8988T (cell line): ENCODE data around the gene ERG.

Experiments used
- DNase-seq: peaks from one replicate; pipeline ENCODE4 v3.0.0; 2011

Gene ERG

DNA sequence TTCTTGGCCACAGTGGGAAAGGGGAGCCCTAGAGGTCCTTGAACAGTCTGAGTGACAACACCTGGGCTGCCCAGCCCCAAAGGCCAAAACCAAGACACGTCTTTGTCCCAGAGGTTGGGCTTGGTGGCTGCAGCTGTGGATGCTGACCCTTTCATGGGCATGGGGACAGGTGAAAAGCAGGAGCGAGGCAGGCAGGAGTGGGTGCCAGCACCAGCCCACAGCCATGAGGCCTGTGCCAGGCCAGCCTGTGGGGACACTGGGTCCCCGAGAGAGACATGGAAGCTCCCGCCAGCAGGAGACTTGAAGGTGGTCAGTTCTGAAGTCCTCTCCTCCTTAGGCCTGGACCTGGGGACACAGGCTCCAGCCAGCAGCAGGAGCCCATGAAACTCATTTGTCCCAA is 142.9 kb downstream of the ERG start:
- DNase-seq: no peak

DNA sequence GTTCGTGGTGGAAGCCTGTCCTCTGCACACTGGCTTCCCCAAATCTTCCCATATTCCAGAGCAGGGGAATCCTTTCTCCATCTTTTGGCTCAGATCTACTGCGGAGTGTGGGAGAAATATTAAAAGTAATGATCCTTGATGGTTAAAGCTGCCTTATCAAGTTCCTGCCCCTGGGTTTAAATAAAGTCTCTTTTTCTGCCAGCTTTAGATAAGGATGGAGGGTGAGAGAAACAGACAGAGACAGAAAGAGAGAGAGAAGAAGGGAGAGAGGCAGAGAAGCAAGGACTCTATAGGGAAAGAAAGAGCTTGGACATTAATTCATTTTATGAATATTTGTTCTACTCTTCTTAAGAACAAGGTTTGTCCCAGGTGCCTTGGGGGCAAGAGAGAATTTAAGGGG is 143.5 kb downstream of the ERG start:
- DNase-seq: no peak

DNA sequence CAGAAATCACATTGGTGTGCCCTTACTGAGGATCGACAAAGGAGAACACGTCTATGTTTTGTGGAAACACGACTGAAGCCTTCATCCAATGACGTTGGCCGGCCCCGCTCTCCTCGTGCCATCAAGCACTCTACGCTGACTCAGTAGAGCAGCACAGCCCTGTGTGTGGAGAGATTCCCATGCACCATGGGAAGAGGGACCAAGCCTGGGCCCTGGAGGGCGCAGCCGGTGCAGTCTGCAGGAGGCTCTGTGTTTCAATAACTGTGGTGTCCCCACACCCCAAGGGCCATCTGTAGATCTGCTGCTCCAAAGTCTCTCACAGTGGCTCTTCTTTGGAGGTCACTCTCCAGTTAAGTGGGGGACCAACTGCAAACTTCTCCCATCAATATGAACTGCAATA is 144.0 kb downstream of the ERG start:
- no peak for DNase-seq

DNA sequence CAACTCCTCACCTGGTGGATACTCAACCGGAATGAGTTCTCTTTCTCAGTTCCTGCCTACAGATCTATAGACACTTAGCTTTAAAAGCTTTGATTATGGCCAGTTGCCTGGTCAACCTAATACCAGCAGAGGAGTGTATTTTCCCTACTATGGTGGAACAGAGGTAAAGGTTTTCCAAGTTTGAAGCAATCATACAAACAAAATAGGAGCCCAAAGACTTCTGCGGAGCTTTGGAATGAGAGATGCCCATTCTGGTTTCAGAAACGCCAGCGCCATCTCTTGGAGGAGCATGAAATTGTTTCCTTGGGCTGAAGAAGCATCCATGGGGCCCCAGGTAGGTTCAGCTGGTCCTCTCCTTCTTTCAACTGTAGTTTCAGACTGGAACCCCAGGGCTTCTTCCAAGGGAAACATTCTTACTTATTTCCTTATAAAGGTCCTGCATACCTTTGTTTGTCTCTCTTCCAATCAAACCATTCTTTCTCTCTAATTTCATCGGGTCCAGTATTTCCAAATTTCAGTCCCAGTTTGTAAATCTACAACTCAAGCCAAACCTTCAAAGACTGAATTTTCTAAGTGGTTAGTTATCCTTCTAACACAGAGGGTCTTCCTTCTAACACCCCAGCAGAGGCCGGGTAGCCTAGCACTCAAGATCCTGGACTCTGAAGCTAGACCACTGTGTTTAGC is 145.6 kb downstream of the ERG start:
- peak; percentile 19 for DNase-seq

DNA sequence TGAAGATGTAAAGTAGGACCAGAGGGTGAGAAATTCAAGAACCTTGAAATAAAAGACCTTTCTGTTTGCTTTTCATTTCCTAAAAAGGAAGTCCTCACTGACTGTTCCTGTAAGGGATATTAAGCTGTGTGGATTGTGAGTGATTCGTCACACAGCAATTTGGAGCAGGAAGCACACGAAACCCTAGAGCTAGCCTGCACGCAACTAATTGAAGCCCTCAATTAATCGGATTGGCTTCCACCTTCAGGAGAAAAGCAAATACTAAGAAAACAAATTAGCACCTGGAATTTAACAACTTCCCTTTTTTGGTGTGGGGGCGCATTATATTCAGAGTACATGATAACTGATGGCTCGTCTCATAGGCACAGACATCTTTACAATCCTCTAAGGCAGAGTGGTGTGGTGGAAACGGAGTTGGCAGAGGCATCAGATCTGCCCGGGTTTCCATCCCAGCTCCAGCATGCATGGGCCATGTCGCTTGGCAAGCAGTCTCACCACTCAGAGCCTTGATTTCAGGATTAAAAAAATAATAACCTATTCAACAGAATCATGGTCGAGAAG is 146.2 kb downstream of the ERG start:
- DNase-seq: no peak

DNA sequence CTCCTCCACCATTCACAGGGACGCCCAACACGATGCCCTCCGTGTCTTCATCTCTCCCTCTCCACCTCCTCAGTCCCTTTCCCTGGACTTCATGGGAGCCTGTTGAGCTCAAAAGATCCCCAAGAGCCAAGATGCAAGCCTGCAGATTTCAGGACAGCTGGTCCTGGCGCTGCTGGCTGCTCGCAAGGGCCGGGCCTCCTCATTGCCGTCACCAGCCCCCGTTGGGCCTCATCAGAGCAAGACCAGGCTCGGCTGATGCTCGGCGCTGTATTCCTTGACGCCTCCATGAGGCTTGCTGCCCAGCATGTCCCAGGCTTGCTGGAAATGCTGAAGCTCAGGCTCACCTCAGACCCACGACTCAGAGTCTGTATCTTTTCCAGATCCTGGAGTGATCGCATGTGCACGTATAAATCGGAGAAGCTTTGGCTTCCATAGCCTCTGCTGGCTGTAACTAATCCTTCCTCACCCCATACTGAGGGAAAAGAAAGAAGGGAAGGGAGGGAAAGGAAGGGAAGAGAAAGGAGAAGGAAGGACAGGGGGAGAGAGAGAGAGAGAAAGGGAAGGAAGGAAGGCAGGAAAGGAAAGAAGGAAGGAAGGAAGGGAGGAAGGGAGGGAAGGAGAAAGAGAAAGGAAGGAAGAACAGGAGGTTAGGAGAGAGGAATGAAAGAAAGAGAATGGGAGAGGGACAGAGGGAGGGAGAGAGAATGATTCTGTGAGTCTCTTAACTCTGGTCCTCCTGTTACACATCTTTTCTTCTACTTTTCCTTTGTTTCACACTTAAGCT is 146.9 kb downstream of the ERG start:
- DNase-seq: no peak

DNA sequence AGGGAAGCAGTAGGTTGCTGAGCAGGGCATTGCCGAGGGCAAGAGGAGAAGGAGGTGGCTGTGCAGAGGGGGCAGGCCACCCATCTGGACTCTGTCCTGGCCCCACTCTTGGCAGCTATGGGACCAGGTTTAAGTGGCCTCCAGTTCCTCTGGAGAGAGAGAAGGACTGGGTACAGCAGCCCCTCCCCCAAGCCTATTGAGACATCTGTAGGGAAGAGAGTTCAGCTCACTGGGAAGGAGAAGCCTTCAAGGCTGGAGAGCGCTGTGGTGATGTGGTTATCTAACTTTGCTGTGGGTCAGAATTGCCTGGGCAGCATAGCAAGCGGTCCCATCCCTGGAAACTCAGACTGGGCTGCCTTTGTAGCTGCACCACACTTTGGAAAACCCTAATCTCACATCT is 147.6 kb downstream of the ERG start:
- DNase-seq: no peak

DNA sequence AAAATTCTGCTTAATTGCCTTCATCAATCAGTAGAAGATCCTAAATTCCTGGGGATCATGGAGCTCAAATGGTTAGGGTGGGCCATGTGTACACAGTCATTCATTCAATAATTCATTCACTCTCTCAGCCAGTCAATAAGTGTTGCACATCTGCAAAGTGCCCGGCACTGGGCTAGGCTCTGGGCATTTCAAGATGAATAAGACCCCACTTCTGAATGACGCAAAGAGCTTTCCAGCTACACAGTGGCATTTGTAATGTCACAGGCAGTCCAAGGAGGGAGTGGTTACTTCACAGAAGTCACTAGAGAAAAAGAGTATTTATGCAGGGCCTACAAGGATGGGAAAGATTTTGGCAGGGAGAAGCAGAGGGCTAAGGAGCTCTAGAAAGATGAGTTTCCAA is 148.3 kb downstream of the ERG start:
- DNase-seq: no peak

DNA sequence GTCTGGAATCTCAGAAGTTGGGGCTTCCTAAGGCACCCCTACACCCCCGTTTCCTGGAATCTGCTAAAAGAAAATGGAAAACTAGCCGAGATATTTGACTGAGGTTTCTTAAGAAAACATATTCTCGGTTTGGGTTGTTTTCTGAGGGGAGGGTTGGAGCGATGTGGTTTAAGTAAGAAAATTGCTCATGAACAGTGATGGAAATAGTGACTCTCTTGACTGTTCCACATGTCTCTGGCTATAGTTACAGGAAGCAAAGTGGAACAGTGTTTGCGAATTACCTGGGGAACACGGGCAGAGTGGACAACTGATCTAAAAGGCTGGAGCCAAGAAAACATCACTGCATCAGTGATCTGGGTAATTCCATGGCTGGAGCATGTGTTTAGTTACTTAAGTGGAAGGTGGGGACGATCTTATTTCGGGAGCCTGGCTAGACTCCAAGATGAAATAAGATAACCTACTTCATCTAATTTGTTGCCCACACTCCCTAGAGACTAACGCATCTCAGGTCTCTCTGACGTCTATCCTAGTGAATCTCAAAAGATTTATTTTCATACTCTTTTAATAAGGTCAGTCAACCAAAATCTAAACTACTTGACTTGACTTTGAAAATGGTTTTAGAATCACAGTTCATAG is 149.0 kb downstream of the ERG start:
- no peak for DNase-seq

DNA sequence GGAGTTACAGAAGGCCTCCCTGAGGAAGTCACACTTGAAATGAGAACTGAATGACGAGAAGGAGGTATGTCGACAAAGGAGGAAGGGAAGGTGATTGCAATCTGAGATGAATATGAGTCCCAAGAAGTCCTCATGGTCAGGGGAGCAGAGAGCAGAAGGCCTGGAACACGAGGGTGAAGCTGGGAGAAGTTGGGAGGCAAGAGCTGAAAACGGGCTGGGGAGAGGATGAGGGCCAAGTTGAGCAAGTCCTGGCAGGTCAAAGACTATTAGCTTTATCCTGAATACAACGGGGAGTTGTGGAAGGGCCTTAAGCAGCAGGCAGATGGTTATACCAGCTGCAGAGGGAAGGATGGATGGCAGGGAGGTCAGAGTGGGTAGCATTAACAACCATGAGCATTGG is 152.0 kb downstream of the ERG start:
- DNase-seq: no peak

DNA sequence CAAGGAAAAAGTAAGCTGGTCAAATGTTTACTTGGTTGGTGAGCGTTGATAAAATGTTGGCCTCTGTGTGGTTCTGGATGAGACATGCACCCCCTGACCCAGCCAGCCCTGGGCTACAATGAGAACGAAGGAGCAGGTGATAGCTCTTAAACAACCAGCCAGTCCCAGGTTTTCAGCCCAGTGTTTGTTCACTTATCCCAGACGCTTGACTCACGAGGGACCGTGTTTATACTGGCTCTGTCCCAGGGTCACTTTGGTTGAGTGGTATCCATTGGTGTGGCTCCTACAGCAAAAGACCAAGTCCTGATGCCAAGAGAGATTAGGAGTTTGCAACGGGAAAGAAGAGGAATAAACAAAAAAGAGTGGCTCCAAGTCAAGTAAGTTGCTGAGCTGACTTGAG is 154.6 kb downstream of the ERG start:
- no peak for DNase-seq

DNA sequence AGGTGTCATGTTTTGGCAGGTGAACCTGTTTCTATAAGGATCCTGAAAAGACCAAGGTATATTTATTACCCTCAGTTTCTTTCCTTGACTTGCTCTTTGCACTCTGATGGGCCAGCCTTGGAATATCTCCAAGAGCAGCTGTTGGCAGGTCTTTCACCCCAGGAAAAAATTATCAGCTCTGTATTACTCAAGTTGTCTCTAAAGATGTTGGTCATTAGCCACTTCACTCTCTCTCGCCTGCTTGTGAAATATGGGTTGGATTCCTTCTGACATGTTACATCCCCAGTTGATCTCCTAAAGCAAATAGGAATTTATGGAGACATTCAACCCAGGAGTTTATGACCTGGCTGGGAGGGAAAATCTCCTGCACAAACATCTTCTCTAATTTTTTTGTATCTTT is 155.5 kb downstream of the ERG start:
- DNase-seq: no peak

DNA sequence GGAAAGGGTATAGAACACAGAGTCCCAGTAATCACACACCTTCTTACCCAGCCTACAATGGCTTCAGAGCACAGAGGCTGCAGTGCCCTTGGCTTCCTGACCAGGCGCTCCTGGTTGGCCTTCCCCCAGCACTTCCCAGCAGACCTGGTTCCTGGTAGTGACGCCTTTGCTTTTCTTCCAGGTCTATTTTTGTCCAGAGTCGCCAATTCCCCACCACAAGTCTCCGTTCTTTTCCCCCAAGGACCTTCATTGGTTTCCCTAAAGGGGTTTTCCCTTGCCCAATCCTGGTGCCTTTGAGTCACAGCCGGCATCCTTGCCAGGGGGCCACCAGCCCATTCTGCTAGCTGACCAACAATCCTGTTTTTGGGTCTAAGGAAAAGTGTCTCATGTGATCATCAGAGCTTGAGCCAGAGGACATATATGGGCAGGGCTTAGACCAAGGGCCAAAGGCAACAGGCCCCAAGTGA is 156.7 kb downstream of the ERG start:
- no peak for DNase-seq

DNA sequence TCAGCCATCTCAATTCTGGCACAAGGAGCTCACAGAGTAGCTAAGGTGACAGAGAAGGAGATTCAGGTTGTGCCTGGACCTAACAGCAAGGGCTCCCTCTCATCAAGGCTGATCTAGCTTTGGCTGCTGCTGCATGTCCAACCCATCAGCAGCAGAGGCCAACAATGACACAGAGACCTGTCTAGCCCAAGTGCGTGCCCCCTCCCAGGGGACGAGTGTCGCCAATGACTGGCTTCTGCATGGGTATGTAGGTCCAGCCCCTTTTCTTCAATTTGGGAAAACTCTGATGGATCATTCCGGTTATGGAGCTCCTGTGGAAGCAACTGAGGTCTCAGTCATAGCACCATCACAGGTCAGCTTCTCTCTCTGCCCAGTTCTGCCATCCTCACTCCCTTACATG is 158.1 kb downstream of the ERG start:
- no peak for DNase-seq

DNA sequence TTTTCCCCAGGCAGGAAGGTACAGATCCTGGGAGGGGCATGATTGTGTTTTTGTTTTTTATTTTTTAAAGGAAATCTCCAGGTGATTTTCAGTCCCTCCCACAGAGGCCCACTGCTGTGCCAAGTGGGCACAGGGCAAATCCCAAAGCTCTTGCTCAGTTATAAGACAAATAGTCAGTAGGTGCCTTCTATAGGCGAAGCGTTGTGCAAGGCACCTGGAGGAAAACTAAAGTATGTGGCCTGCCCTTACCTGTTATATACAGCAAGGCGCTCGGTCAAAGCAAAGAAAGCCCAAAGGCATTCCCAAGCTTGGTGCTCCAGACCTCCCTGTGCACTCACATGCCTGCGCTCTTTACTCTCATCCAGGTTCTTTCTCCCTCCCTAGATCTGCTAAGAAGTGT is 160.5 kb downstream of the ERG start:
- DNase-seq: no peak

DNA sequence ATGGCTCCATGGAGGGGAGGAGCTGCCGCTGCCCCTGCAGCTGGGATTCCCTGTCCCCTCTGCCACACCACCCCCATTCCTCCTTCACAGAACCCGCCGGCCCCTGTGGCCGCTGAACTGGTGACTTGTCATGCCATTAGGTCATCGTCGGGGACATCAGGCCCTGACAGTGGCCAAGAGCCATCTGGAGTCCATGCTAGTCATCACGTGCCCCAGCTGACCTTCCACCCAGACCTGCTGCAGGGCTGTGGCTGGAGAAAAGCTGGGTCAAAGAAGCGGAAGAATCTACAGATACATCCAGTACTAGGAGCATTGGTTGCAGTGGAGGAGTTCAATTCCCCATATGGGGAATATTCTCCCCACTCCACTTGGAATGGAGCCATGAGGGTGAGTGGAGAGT is 163.4 kb downstream of the ERG start:
- DNase-seq: no peak

DNA sequence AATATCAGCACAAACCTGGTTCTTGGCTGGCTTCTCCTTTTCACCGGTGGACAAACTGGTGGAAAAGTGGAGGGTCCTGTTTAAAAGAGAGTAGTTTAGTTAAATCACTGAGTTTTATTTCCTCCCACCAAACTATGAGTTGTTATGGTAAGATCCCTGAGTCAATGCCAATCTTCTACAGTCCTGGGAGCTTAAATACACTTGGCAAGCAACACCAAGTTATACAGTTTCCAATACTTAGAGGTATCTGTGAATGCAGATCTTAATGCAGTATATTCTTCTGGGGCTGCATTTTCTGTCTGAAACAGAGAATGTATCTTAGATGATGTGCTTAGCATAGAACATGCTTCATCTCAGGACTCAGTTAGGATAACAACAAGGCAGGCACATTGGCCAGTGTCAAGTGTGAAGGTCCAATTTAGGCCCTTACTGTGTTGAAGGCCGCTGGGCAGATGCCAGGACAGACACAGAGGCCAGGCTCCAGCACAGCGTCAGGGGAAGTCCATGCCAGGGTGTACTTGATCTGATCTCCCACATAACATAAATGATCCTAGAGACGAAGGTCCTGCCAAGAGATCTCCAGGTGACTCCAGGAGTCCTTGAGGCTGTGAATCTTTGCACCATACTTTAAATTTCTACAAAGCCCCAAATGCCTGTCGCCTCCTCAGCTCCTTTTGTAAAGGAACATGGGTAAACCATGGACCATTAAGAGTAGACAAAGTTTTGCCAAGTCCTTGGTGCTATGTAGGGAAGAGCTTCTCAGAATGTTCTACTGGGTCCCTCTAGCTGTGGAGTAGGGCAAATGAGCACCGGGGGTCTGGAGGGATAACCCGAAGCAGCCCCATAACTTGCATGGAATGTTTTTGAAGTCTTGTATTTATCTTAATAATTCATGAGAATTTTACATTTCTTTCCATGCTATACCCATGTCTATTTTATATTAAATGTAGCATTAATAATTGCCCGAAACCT is 164.7 kb downstream of the ERG start:
- no peak for DNase-seq

DNA sequence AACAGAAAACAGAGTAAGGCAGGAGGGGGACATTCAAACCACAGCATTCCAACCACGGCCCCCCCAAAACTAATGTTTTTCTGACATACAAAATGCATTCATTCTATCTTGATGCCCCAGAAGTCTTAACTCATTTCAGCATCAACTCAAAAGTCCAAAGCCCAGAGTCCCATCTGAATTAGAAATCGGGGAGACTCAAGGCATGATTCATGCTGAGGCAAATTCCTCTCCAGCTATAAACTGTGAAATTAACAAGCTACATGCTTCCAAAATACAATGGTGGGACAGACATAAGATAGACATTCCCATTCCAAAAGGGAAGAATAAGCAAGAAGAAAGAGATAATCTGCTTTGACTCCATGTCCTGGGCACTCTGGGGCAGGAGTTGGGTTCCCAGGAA is 167.6 kb downstream of the ERG start:
- DNase-seq: no peak
